ENCODE data around the gene CSRNP2.

GRCh38 chr12:51012570-51013236 is 70.7 kb downstream of the CSRNP2 start:
- TF ChIP-seq MYC (IDR thresholded peaks at IDR 0.05; ENCODE audit: low read depth, low read length) (no peak), POLR2A (IDR thresholded peaks at IDR 0.05; ENCODE audit: low read depth, low read length) (no peak), FOS (IDR thresholded peaks at IDR 0.05; ENCODE audit: borderline replicate concordance, insufficient read depth, low read length) (no peak), POLR2AphosphoS5 (IDR thresholded peaks at IDR 0.05; ENCODE audit: insufficient read depth, low read depth, low read length) (no peak), MAX (IDR thresholded peaks at IDR 0.05; ENCODE audit: insufficient read depth, insufficient read length) (no peak), EZH2 (IDR thresholded peaks at IDR 0.05; ENCODE audit: borderline replicate concordance, low read depth, low read length, severe bottlenecking) (no peak), JUN (IDR thresholded peaks at IDR 0.05; ENCODE audit: borderline replicate concordance, insufficient read depth, insufficient read length, low read depth) (no peak)
- TF ChIP-seq, protein P1, sequence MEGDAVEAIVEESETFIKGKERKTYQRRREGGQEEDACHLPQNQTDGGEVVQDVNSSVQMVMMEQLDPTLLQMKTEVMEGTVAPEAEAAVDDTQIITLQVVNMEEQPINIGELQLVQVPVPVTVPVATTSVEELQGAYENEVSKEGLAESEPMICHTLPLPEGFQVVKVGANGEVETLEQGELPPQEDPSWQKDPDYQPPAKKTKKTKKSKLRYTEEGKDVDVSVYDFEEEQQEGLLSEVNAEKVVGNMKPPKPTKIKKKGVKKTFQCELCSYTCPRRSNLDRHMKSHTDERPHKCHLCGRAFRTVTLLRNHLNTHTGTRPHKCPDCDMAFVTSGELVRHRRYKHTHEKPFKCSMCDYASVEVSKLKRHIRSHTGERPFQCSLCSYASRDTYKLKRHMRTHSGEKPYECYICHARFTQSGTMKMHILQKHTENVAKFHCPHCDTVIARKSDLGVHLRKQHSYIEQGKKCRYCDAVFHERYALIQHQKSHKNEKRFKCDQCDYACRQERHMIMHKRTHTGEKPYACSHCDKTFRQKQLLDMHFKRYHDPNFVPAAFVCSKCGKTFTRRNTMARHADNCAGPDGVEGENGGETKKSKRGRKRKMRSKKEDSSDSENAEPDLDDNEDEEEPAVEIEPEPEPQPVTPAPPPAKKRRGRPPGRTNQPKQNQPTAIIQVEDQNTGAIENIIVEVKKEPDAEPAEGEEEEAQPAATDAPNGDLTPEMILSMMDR (IDR thresholded peaks at IDR 0.05; ENCODE audit: extremely low read depth in 1 of 2, insufficient read depth in 1 of 2, low read depth in 1 of 2, low read length in 2 of 2): no peak
